GM19043 (cell line): ENCODE results near the gene AKNA.
"Not testable (repeated sequence)": the region's sequence is repeated elsewhere in the genome, so short reads cannot be mapped to it uniquely, and the experiment has no call there.

ENCODE experiments used
- ATAC-seq: cut with Tn5 transposase; IDR thresholded peaks from one replicate; pipeline ENCODE4 v1.9.1; 2021; ENCODE audit warnings: low read depth; ENCODE audit not compliant: unreplicated experiment

Gene AKNA

GRCh38 chr9:114323849-114324248, 63.9 kb downstream of the AKNA start:
- not testable (repeated sequence) for ATAC-seq

DNA sequence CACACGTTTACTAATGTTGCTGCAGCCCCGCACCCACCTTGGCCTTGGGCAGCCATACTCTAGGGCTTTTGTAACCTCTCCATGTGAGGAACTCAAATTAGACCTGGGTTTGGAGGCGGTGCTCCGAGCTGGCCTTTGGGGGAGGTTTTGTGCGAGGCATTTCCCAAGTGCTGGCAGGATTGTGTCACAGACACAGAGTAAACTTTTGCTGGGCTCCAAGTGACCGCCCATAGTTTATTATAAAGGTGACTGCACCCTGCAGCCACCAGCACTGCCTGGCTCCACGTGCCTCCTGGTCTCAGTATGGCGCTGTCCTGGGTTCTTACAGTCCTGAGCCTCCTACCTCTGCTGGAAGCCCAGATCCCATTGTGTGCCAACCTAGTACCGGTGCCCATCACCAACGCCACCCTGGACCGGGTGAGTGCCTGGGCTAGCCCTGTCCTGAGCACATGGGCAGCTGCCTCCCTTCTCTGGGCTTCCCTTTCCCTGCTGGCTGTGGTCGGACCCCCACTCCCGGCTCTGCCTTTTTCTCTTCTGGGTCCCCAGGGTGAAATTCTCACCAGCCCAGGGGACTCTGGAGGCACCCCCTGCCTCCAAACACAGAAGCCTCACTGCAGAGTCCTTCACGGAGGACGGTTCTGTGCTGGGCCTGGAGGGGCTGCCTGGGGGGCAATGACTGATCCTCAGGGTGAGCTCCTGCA, 64.8 kb downstream of the AKNA start, which contains the start of gene ORM1:
Gene ORM1, plus strand, starts transcription at position 268 of the 701 bp plus-strand sequence. Its CDS starts 36 bp downstream, at position 304.
- ATAC-seq = not testable (repeated sequence)

DNA sequence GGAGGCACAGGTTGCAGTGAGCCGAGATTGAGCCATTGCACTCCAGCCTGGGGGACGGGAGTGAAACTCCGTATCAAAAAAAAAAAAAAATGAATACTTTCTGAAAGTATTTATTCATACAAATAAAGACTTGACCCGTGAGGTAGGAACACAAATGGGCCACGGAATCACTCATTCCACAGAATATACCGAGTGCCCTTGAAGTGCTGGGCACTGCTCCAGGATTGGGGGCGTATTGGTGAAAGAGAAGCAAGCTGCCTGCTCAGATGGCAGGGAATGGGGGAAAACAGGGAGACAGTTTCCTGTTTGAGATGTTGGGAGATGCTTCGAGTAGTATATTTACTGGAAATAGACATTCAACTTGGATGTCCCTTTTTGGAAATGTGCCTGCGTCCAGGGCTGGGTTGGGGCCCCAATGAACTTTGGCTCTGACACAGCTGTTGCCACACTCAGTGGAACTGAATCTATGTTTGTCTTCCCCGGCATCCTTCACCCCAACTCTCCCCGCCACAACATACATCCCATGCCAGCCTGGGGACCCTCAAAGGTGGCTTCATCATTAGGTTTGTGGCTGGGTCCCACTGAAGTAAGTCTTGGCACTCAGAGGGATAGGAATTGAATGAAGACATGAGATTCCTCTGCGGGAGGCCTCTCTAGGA, 65.5 kb downstream of the AKNA start:
- ATAC-seq = not testable (repeated sequence)

DNA sequence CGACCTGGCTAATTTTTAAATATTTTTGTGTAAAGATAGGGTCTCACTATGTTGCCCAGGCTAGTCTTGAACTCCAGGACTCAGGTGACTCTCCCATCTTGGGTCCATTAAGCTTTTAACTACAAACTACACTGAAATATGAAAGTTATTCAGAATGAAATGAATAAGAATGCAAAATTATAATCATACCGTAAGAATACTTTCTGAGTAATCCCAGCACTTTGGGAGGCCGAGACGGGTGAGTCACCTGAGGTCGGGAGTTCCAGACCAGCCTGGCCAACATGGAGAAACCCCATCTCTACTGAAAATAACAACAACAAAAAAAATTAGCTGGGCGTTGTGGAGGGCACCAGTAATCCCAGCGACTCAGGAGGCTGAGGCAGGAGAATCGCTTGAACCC, 66.0 kb downstream of the AKNA start:
- ATAC-seq = no peak

DNA sequence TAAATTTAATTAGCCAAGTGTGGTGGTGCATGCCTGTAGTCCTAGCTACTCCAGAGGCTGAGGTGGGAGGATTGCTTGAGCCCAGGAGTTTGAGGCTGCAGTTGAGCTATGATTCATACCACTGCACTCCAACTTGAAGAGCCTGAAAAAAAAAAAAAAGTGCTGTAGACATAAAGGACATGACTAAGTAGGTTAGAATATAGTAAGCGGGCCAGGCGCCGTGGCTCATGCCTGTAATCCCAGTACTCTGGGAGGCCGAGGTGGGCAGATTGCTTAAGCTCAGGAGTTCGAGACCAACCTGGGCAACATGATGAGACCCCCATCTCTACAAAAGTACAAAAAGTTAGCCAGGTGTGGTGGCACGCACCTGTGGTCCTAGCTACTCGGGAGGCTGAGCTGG, 67.1 kb downstream of the AKNA start:
- not testable (repeated sequence) for ATAC-seq

- no peak for ATAC-seq
These were observed 68.6 kb downstream of the AKNA start for GRCh38 chr9:114319147-114319546.

- ATAC-seq = no peak
These were observed 69.4 kb downstream of the AKNA start for GRCh38 chr9:114318416-114318815.

GRCh38 chr9:114317665-114318357, 70.0 kb downstream of the AKNA start:
- no peak for ATAC-seq

DNA sequence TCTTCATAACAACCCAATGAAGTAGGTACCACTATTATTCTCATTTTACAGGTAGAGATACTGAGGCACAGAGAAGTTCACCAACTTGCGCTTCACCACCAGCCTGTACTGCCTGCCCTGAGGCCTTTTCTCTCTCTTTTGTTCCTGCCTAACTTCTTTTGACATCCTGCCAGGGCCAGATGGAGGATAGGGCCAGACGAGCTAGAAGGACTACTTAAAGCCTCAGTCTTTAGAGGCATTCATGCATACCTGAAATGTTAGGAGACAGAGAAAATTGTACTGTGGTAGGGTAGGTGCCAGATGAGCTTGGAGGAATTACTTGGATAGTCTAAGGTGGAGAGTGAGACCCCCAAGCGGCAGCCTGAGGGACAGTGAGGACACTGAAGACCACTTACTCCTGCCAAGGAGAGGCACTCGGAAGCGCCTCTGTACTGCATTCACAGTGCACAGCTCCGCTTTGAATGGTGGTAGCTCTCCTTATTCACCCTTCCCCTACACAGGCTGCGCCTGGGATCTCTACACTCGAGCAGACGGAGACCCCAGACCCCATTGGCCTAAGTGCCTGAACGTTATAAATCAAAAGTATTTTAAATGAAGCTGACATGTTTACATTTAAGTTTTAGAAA, 71.1 kb downstream of the AKNA start:
- ATAC-seq = no peak

GRCh38 chr9:114315723-114316363, 71.9 kb downstream of the AKNA start:
- ATAC-seq = no peak

- ATAC-seq = no peak
These were observed 72.7 kb downstream of the AKNA start for GRCh38 chr9:114314881-114315722.

GRCh38 chr9:114314256-114314867, 73.4 kb downstream of the AKNA start:
- ATAC-seq = no peak

- ATAC-seq = no peak
These were observed 74.6 kb downstream of the AKNA start for GRCh38 chr9:114313186-114313585.

- no peak for ATAC-seq
These were observed 75.3 kb downstream of the AKNA start for GRCh38 chr9:114312513-114312875.

DNA sequence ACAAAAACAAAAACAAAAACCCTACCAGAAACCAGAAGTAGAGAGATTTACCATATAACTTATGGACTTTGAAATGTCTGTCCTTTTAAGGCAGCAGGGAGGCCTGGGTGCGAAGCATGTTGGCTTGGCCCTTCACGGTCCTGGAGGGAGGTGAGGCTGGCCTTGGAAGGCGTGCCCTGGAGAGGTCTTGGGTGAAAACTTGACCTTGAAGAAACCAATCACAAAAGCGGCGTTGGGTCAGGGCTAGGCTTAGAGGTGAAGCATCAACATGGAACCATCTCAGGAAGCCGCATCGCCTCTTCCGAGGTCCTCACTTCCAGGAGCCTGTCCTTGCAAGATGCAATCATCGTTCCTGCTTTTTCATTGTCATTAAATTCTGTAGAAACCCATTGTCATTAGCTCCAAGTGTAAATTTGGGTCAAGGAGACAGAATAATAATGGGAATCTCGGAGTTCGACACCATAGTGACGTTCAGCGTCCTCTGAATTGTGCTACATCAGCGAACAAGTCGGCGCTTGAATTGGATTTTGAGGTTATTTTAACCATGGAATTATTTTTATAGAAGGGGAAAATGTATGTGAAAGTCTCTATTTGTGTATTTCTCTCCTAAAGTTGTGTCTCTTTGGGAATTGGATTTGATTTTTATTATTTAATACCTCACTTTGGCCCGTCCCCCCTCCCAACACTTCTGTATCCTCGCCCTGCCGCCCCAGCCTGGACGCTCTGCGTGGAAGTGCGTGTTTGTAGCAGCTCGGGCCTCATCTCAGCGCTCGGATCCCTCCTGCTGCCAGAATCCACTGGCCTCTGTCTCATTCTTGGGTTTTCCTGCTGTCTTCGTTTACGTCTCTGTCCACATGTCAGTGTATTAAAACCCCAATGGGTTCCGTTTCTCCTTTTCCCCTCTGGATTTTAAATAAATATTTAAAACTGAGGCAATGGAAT, 75.9 kb downstream of the AKNA start:
- no peak for ATAC-seq

- ATAC-seq = no peak
These were observed 77.0 kb downstream of the AKNA start for GRCh38 chr9:114310471-114311450.

- ATAC-seq = no peak
These were observed 78.7 kb downstream of the AKNA start for GRCh38 chr9:114309096-114309495.
